Stimulated activated naive CD8-positive, alpha-beta T cell treated with anti-CD3 and anti-CD28 coated beads, Interleukin-15, Interleukin-2, amounts not matched to agents 100 ng/mL and 50 ng/mL, for 24 hours (primary cell): ENCODE data around the gene RASGRF1.

Source experiments
- H3K27ac Mint-ChIP-seq: one replicate; pipeline ENCODE4 v1.8.0; 2021; ENCODE audit warnings: mild to moderate bottlenecking, mixed read lengths
- H3K27me3 Mint-ChIP-seq: one replicate; pipeline ENCODE4 v1.8.0; 2021; ENCODE audit warnings: mixed read lengths
- H3K36me3 Mint-ChIP-seq: one replicate; pipeline ENCODE4 v1.8.0; 2021; ENCODE audit warnings: low read depth, mixed read lengths
- H3K4me1 Mint-ChIP-seq: one replicate; pipeline ENCODE4 v1.8.0; 2021; ENCODE audit warnings: low read depth, mixed read lengths
- H3K4me3 Mint-ChIP-seq: one replicate; pipeline ENCODE4 v1.8.0; 2021; ENCODE audit warnings: mild to moderate bottlenecking, mixed read lengths
- H3K9me3 Mint-ChIP-seq: one replicate; pipeline ENCODE4 v1.8.0; 2021; ENCODE audit warnings: mixed read lengths

Gene RASGRF1

GRCh38 chr15:78949461-78949860 is 141.1 kb downstream of the RASGRF1 start:
- Mint-ChIP-seq H3K9me3 (no peaks in the 10 kb centered on the region), H3K27me3 (peaks cover 4% of the 10 kb centered on the region), H3K27ac (no peak overlapping the region), H3K4me3 (no peak overlapping the region), H3K4me1 (peaks cover 10% of the 10 kb centered on the region), H3K36me3 (no peaks in the 10 kb centered on the region)

- Mint-ChIP-seq H3K9me3 (no peaks in the 10 kb centered on the region), H3K4me1 (peaks cover 10% of the 10 kb centered on the region), H3K27ac (no peak overlapping the region), H3K36me3 (no peaks in the 10 kb centered on the region), H3K27me3 (peaks cover 13% of the 10 kb centered on the region), H3K4me3 (no peak overlapping the region)
Measured at GRCh38 chr15:78947506-78947905, 143.1 kb downstream of the RASGRF1 start.

GRCh38 chr15:78946493-78946892 is 144.1 kb downstream of the RASGRF1 start:
- Mint-ChIP-seq H3K27me3 (peaks cover 13% of the 10 kb centered on the region), H3K9me3 (no peaks in the 10 kb centered on the region), H3K4me3 (no peak overlapping the region), H3K4me1 (peaks cover 6% of the 10 kb centered on the region), H3K27ac (no peak overlapping the region), H3K36me3 (no peaks in the 10 kb centered on the region)

GRCh38 chr15:78944669-78945407 is 145.7 kb downstream of the RASGRF1 start, which contains the start of gene CTSH:
Gene CTSH, minus strand, starts transcription at chr15:78945046. Its CDS starts 65 bp downstream, at chr15:78944981.
- H3K4me3 Mint-ChIP-seq, result peak within 1 kb of the TSS; percentile 73
- H3K27me3 Mint-ChIP-seq, result peaks cover 13% of the 10 kb centered on the region
- H3K9me3 Mint-ChIP-seq, result no peaks in the 10 kb centered on the region
- H3K36me3 Mint-ChIP-seq, result no peaks in the 10 kb centered on the region
- H3K4me1 Mint-ChIP-seq, result peaks cover 2% of the 10 kb centered on the region
- H3K27ac Mint-ChIP-seq, result peak within 1 kb of the TSS; percentile 72

GRCh38 chr15:78944202-78944625 is 146.4 kb downstream of the RASGRF1 start:
- Mint-ChIP-seq H3K9me3 (no peaks in the 10 kb centered on the region), H3K4me3 (peak overlapping the region; percentile 73), H3K4me1 (peaks cover 7% of the 10 kb centered on the region), H3K27ac (peak overlapping the region; percentile 72), H3K36me3 (no peaks in the 10 kb centered on the region), H3K27me3 (peaks cover 13% of the 10 kb centered on the region)

GRCh38 chr15:78943692-78944091 is 146.9 kb downstream of the RASGRF1 start:
- H3K27me3 Mint-ChIP-seq, result peaks cover 13% of the 10 kb centered on the region
- peak overlapping the region; percentile 73 for H3K4me3 Mint-ChIP-seq
- no peak overlapping the region for H3K27ac Mint-ChIP-seq
- H3K36me3 Mint-ChIP-seq, result no peaks in the 10 kb centered on the region
- no peaks in the 10 kb centered on the region for H3K9me3 Mint-ChIP-seq
- peaks cover 13% of the 10 kb centered on the region for H3K4me1 Mint-ChIP-seq

- Mint-ChIP-seq H3K9me3 (no peaks in the 10 kb centered on the region), H3K36me3 (peaks cover 4% of the 10 kb centered on the region), H3K4me3 (peak overlapping the region; percentile 26), H3K27me3 (peaks cover 17% of the 10 kb centered on the region), H3K4me1 (peaks cover 22% of the 10 kb centered on the region), H3K27ac (no peak overlapping the region)
Measured at GRCh38 chr15:78942741-78943140, 147.8 kb downstream of the RASGRF1 start.

- peak overlapping the region; percentile 86 for H3K27ac Mint-ChIP-seq
- no peak overlapping the region for H3K4me3 Mint-ChIP-seq
- H3K27me3 Mint-ChIP-seq, result peaks cover 8% of the 10 kb centered on the region
- no peaks in the 10 kb centered on the region for H3K9me3 Mint-ChIP-seq
- peaks cover 4% of the 10 kb centered on the region for H3K36me3 Mint-ChIP-seq
- peaks cover 33% of the 10 kb centered on the region for H3K4me1 Mint-ChIP-seq
Measured at GRCh38 chr15:78938658-78939488, 151.7 kb downstream of the RASGRF1 start.

- no peak overlapping the region for H3K4me3 Mint-ChIP-seq
- peak overlapping the region; percentile 68 for H3K27ac Mint-ChIP-seq
- no peaks in the 10 kb centered on the region for H3K9me3 Mint-ChIP-seq
- H3K36me3 Mint-ChIP-seq, result peaks cover 4% of the 10 kb centered on the region
- peaks cover 5% of the 10 kb centered on the region for H3K27me3 Mint-ChIP-seq
- H3K4me1 Mint-ChIP-seq, result peaks cover 33% of the 10 kb centered on the region
Measured at GRCh38 chr15:78937132-78937739, 153.3 kb downstream of the RASGRF1 start.

GRCh38 chr15:78934655-78935023 is 155.9 kb downstream of the RASGRF1 start:
- H3K4me1 Mint-ChIP-seq, result peaks cover 29% of the 10 kb centered on the region
- H3K36me3 Mint-ChIP-seq, result peaks cover 4% of the 10 kb centered on the region
- H3K4me3 Mint-ChIP-seq, result no peak overlapping the region
- no peaks in the 10 kb centered on the region for H3K9me3 Mint-ChIP-seq
- H3K27ac Mint-ChIP-seq, result no peak overlapping the region
- H3K27me3 Mint-ChIP-seq, result peaks cover 5% of the 10 kb centered on the region

- H3K9me3 Mint-ChIP-seq, result no peaks in the 10 kb centered on the region
- peaks cover 24% of the 10 kb centered on the region for H3K4me1 Mint-ChIP-seq
- peaks cover 5% of the 10 kb centered on the region for H3K27me3 Mint-ChIP-seq
- H3K27ac Mint-ChIP-seq, result no peak overlapping the region
- H3K4me3 Mint-ChIP-seq, result no peak overlapping the region
- H3K36me3 Mint-ChIP-seq, result peaks cover 4% of the 10 kb centered on the region
Measured at GRCh38 chr15:78933823-78934654, 156.5 kb downstream of the RASGRF1 start.

- peaks cover 2% of the 10 kb centered on the region for H3K36me3 Mint-ChIP-seq
- H3K4me1 Mint-ChIP-seq, result peaks cover 17% of the 10 kb centered on the region
- H3K27ac Mint-ChIP-seq, result no peak overlapping the region
- no peaks in the 10 kb centered on the region for H3K9me3 Mint-ChIP-seq
- H3K4me3 Mint-ChIP-seq, result no peak overlapping the region
- peaks cover 3% of the 10 kb centered on the region for H3K27me3 Mint-ChIP-seq
Measured at GRCh38 chr15:78933187-78933822, 157.3 kb downstream of the RASGRF1 start.

- Mint-ChIP-seq H3K9me3 (no peaks in the 10 kb centered on the region), H3K4me1 (peaks cover 7% of the 10 kb centered on the region), H3K36me3 (no peaks in the 10 kb centered on the region), H3K27me3 (no peaks in the 10 kb centered on the region), H3K4me3 (no peak overlapping the region), H3K27ac (no peak overlapping the region)
Measured at GRCh38 chr15:78932258-78932808, 158.2 kb downstream of the RASGRF1 start.
